GM12878 (cell line): ENCODE measurements around the gene PKN2. TPM values are rescaled to one million over a fixed set of nuclear protein-coding genes. Genes with fewer than 3 reads are reported as not detected.

Experiments
- ATAC-seq: fragments of 200-7000 bp; cut with Tn5 transposase; 3 replicates; pipeline ENCODE4 v1.9.1; 2020; ENCODE audit warnings: mild to moderate bottlenecking, moderate library complexity
- BruUV-seq: library from RNA; stranded (reverse); fragments of 400-500 nt; replicated peaks from 2 replicates; lab custom pipeline; 2021; lab: Mats Ljungman, UMichigan
- CTCF ChIA-PET: fragments of 300-600 bp; sonication (Branson Sonifier 250); formaldehyde crosslinking; extraction: SDS; loops from one replicate; lab custom pipeline; 2021; ENCODE audit warnings: inconsistent platforms; lab: Yijun Ruan, JAX
- POLR2A ChIA-PET: fragments of 350-600 bp; formaldehyde crosslinking; extraction: SDS; loops from one replicate; lab custom pipeline; 2021; ENCODE audit warnings: inconsistent platforms; lab: Charles Lee
- RAD21 ChIA-PET: fragments of 300-600 bp; sonication (Branson Sonifier 250); formaldehyde crosslinking; loops from one replicate; lab custom pipeline; 2023; ENCODE audit warnings: antibody characterized with exemption; ENCODE audit not compliant: unreplicated experiment; lab: Charles Lee
- SMC1A ChIA-PET: fragments of 300-600 bp; sonication (Branson Sonifier 250); formaldehyde crosslinking; loops from one replicate; lab custom pipeline; 2023; ENCODE audit not compliant: unreplicated experiment, uncharacterized antibody; lab: Charles Lee
- DNase-seq: peaks from one replicate; pipeline ENCODE4 v3.0.0-alpha.2; 2011; ENCODE audit warnings: low read depth, low spot score
- FAIRE-seq: peaks from 3 replicates; lab custom pipeline; 2011; peaks lifted over from hg19 to GRCh38; lab: Jason Lieb, UNC
- H2AFZ ChIP-seq: 2 replicates; pipeline ENCODE4 v1.6.0; 2011; ENCODE audit warnings: low read depth, low read length, control low read depth; ENCODE audit not compliant: control insufficient read depth
- H3K27ac ChIP-seq: 2 replicates; pipeline ENCODE4 v1.5.1; 2011; ENCODE audit warnings: control low read depth; ENCODE audit not compliant: control insufficient read depth, insufficient read depth
- H3K27me3 ChIP-seq, 2 experiments: replicated peaks in 1 of 2; 2 replicates each; pipeline versions ENCODE4 v1.6.0 to v1.6.1; 2011; ENCODE audit warnings: low read length in 1 of 2; ENCODE audit not compliant: control insufficient read depth in 2 of 2, insufficient read depth in 2 of 2
- H3K36me3 ChIP-seq, 2 experiments: 2 replicates each; pipeline ENCODE4 v1.5.1; 2011; ENCODE audit warnings: low read length in 1 of 2; ENCODE audit not compliant: control insufficient read depth in 2 of 2, insufficient read depth in 2 of 2
- H3K4me1 ChIP-seq: 2 replicates; pipeline ENCODE4 v1.6.1; 2011; ENCODE audit warnings: mild to moderate bottlenecking, low read length, moderate library complexity, mixed read lengths; ENCODE audit not compliant: control insufficient read depth, insufficient read depth
- H3K4me2 ChIP-seq: 2 replicates; pipeline ENCODE4 v1.6.0; 2011; ENCODE audit warnings: control low read depth; ENCODE audit not compliant: control insufficient read depth, insufficient read depth
- H3K4me3 ChIP-seq: fragments of 200-600 bp; sonication (generic); 2 replicates; pipeline ENCODE4 v1.5.1; 2016
- H3K79me2 ChIP-seq: 2 replicates; pipeline ENCODE4 v1.6.0; 2011; ENCODE audit warnings: low read length; ENCODE audit not compliant: control insufficient read depth, insufficient read depth
- H3K9ac ChIP-seq: 2 replicates; pipeline ENCODE4 v1.8.0; 2011; ENCODE audit warnings: low read length, control low read depth, mixed read lengths; ENCODE audit not compliant: control insufficient read depth, insufficient read depth
- H3K9me3 ChIP-seq: replicated peaks from 3 replicates; pipeline ENCODE4 v1.5.1; 2011; ENCODE audit warnings: mild to moderate bottlenecking, low read length; ENCODE audit not compliant: control insufficient read depth, insufficient read depth
- H4K20me1 ChIP-seq: 2 replicates; pipeline ENCODE4 v1.6.0; 2011; ENCODE audit not compliant: control insufficient read depth, insufficient read depth
- BCL11A ChIP-seq: IDR thresholded peaks from 2 replicates; pipeline ENCODE4 v1.6.1; 2011; ENCODE audit warnings: low read depth, low read length
- CHD4 ChIP-seq: fragments of 200-600 bp; sonication (generic); IDR thresholded peaks from 2 replicates; pipeline ENCODE4 v1.6.1; 2016; ENCODE audit warnings: mild to moderate bottlenecking
- LARP7 ChIP-seq: fragments of 450-650 bp; IDR thresholded peaks from 2 replicates; pipeline ENCODE4 v1.6.1; 2017; ENCODE audit warnings: mild to moderate bottlenecking
- NFYB ChIP-seq: IDR thresholded peaks from 2 replicates; pipeline ENCODE4 v1.6.1; 2011; ENCODE audit warnings: low read depth, mild to moderate bottlenecking, low read length, improper control_type of control experiment, moderate library complexity; ENCODE audit not compliant: insufficient read depth
- PBX3 ChIP-seq: IDR thresholded peaks from 2 replicates; pipeline ENCODE4 v1.6.1; 2011; ENCODE audit warnings: mild to moderate bottlenecking, low read depth, low read length, moderate library complexity; ENCODE audit not compliant: insufficient replicate concordance
- POU2F2 ChIP-seq: IDR thresholded peaks from 3 replicates; pipeline ENCODE4 v1.6.1; 2011; ENCODE audit warnings: low read depth, mild to moderate bottlenecking, low read length, borderline replicate concordance
- RCOR1 ChIP-seq: conservative IDR thresholded peaks from 2 replicates; pipeline ENCODE4 v1.6.1; 2012; ENCODE audit warnings: low read depth, low read length, improper control_type of control experiment
- USF2 ChIP-seq: IDR thresholded peaks from 2 replicates; pipeline ENCODE4 v1.6.1; 2011; ENCODE audit warnings: low read depth, low read length, improper control_type of control experiment, borderline replicate concordance
- ZBED1 ChIP-seq: IDR thresholded peaks from 2 replicates; pipeline ENCODE4 v1.6.1; 2016; ENCODE audit warnings: borderline replicate concordance
- ZBTB4 ChIP-seq: fragments of 450-650 bp; formaldehyde crosslinking; IDR thresholded peaks from 2 replicates; pipeline ENCODE4 v1.4.0; 2022; ENCODE audit warnings: mild to moderate bottlenecking, moderate library complexity
- ZBTB40 ChIP-seq: fragments of 450-650 bp; IDR thresholded peaks from 2 replicates; pipeline ENCODE4 v1.6.1; 2016; ENCODE audit warnings: mild to moderate bottlenecking, moderate library complexity, borderline replicate concordance
- ZNF384 ChIP-seq: IDR thresholded peaks from 2 replicates; pipeline ENCODE4 v1.6.1; 2012; ENCODE audit warnings: low read depth, mild to moderate bottlenecking, low read length, improper control_type of control experiment, borderline replicate concordance
- WGBS: methylation state at CpG from one replicate; pipeline ENCODE4 v1.1.6; 2016; ENCODE audit warnings: low lambda C conversion rate; ENCODE audit not compliant: insufficient replicate concordance, insufficient coverage; ENCODE audit errors: missing lambda C conversion rate; 5-methylcytosine and 5-hydroxymethylcytosine counted together
- in situ Hi-C: fragments of 300-500 bp; cut with MboI; formaldehyde crosslinking; loops from 9 replicates; pipeline ENCODE4 v1.14.3; 2018; ENCODE audit warnings: mixed read lengths
- intact Hi-C: fragments of 100-400 bp; cut with micrococcal nuclease; formaldehyde crosslinking; loops from one replicate; pipeline ENCODE4 v1.14.2; 2022; ENCODE audit not compliant: unreplicated experiment
- polyA plus RNA-seq, 11 experiments: library from polyadenylated mRNA; depleted of rRNA in 4 of 11; unstranded in 6 of 11; stranded (reverse) in 5 of 11; fragments of >200 nt; fragmentation: Nextera tagmentation in 4 of 11; fragmentation: Illumina TruSeq in 1 of 11; extraction: Ambion mirVana in 4 of 11; extraction: Trizol in 1 of 11; gene quantifications; 1 replicate in 1 of 11; 2 replicates in 10 of 11; pipeline versions ENCODE4 v1.2.1 to v1.2.3, GENCODE V29; 2011 to 2016; ENCODE audit warnings: inconsistent platforms in 2 of 11, missing spikeins in 2 of 11, low read depth in 1 of 11
- total RNA-seq, 4 experiments: library from RNA; depleted of rRNA in 3 of 4; stranded (reverse); fragments of >200 nt in 3 of 4; fragmentation: Illumina TruSeq in 1 of 4; extraction: Trizol in 1 of 4; gene quantifications; 2 replicates each; pipeline versions ENCODE4 v1.2.1 to v1.2.3, GENCODE V29; 2013 to 2021

PKN2 gene
- total and polyA plus RNA-seq, 10 of the 15 experiments (the other 5 are each of a cell fraction or from before 2014, with no cell fraction given): 2.6 to 18.3 (median 12.9) TPM

- DNase-seq: no peak
- in situ Hi-C loops: no loop called here
- TF ChIP-seq ZBTB4 (no peak), CHD4 (no peak), ZBTB40 (no peak), LARP7 (no peak), ZBED1 (no peak), NFYB (no peak), ZNF384 (no peak), POU2F2 (no peak), USF2 (no peak), RCOR1 (no peak), BCL11A (no peak), PBX3 (no peak)
- H3K9ac ChIP-seq: no peak overlapping the region
- H2AFZ ChIP-seq: no peak overlapping the region
- no peaks in the 10 kb centered on the region for H3K9me3 ChIP-seq
- POLR2A ChIA-PET: interaction anchor here (0.7 to 1.3 kb wide), 3 partner anchors 26 to 233 kb away, joined by 3 to 5 read pairs (median 5); partner anchors contain the start of genes GTF2B and PKN2
- CTCF ChIA-PET: interaction anchor here (0.7 to 17.1 kb wide), 8 partner anchors 12 to 219 kb away, joined by 3 to 293 read pairs (median 6); partner anchors contain the start of gene PKN2
- no peak overlapping the region for H3K4me2 ChIP-seq
- H3K4me1 ChIP-seq: peaks cover 9% of the 10 kb centered on the region
- SMC1A ChIA-PET: interaction anchor here (1.0 to 9.1 kb wide), 9 partner anchors 8 to 315 kb away, joined by 3 to 132 read pairs (median 4); partner anchors contain the start of gene PKN2
- H3K27me3 ChIP-seq: no peaks in the 10 kb centered on the region
- no peak for FAIRE-seq
- intact Hi-C loops: no loop called here
- WGBS: 35% methylated on average over 3 of the region's 3 CpGs
- H3K27ac ChIP-seq: no peak overlapping the region
- H3K4me3 ChIP-seq: no peak overlapping the region
- ATAC-seq: no peak
- no peaks in the 10 kb centered on the region for H4K20me1 ChIP-seq
- H3K79me2 ChIP-seq: no peaks in the 10 kb centered on the region
- no peaks in the 10 kb centered on the region for H3K36me3 ChIP-seq
- RAD21 ChIA-PET: interaction anchor here (6.1 to 10.6 kb wide), 2 partner anchors 26 to 218 kb away, joined by 66 to 80 read pairs; partner anchors contain the start of gene PKN2
- no TSS peak for BruUV-seq
These were observed 25.7 kb upstream of the PKN2 start for GRCh38 chr1:88658419-88658818.
